GM12878 (cell line): Measurements from ENCODE around the gene GPR4. TPM values are rescaled to one million over a fixed set of nuclear protein-coding genes. Genes with fewer than 3 reads are reported as not detected.
A peak's percentile ranks its signal among the peaks of the same experiment; 100 is the strongest.

Experiments
- CBX3 ChIP-seq: fragments of 200-600 bp; sonication (generic); IDR thresholded peaks from 2 replicates; pipeline ENCODE4 v1.6.1; 2016; ENCODE audit warnings: low read depth, borderline replicate concordance
- CBX5 ChIP-seq: sonication (generic); IDR thresholded peaks from 2 replicates; pipeline ENCODE4 v1.6.1; 2016; ENCODE audit warnings: low read depth, moderate library complexity, mild to moderate bottlenecking, inconsistent platforms
- CEBPB ChIP-seq, 2 experiments: fragments of 150-350 bp in 1 of 2; IDR thresholded peaks; 2 replicates each; pipeline ENCODE4 v1.6.1; 2012 to 2014; ENCODE audit warnings: low read depth in 2 of 2, low read length in 2 of 2, borderline replicate concordance in 1 of 2, inconsistent platforms in 1 of 2
- DPF2 ChIP-seq: fragments of 450-650 bp; IDR thresholded peaks from 2 replicates; pipeline ENCODE4 v1.6.1; 2017; ENCODE audit warnings: mild to moderate bottlenecking
- E2F8 ChIP-seq: fragments of 450-650 bp; IDR thresholded peaks from 2 replicates; pipeline ENCODE4 v1.6.1; 2018; ENCODE audit warnings: mild to moderate bottlenecking, low read depth, moderate library complexity; ENCODE audit not compliant: partially characterized antibody
- EGR1 ChIP-seq, 2 experiments: IDR thresholded peaks; 1 replicate in 1 of 2; 2 replicates in 1 of 2; pipeline ENCODE4 v1.6.1; 2011 to 2012; ENCODE audit warnings: low read depth in 2 of 2, low read length in 2 of 2, borderline replicate concordance in 1 of 2, mild to moderate bottlenecking in 1 of 2, moderate library complexity in 1 of 2
- GABPA ChIP-seq: IDR thresholded peaks from 2 replicates; pipeline ENCODE4 v1.6.1; 2014; ENCODE audit warnings: antibody characterized with exemption, low read depth, mild to moderate bottlenecking, inconsistent platforms
- IRF4 ChIP-seq: IDR thresholded peaks from 2 replicates; pipeline ENCODE4 v1.6.1; 2011; ENCODE audit warnings: low read depth, low read length
- JUND ChIP-seq: IDR thresholded peaks from 2 replicates; pipeline ENCODE4 v1.6.1; 2012; ENCODE audit warnings: low read depth, mild to moderate bottlenecking, low read length, improper control_type of control experiment, moderate library complexity
- KAT2A ChIP-seq: conservative IDR thresholded peaks from 2 replicates; pipeline ENCODE4 v1.6.1; 2011; ENCODE audit warnings: low read depth, low read length; ENCODE audit not compliant: control insufficient read depth
- NR2F1 ChIP-seq: fragments of 450-650 bp; conservative IDR thresholded peaks from 2 replicates; pipeline ENCODE4 v1.6.1; 2017; ENCODE audit warnings: mild to moderate bottlenecking
- PRDM15 ChIP-seq: fragments of 450-650 bp; formaldehyde crosslinking; IDR thresholded peaks from 2 replicates; pipeline ENCODE4 v1.4.0; 2020; ENCODE audit warnings: mild to moderate bottlenecking, moderate library complexity
- RB1 ChIP-seq: fragments of 450-650 bp; formaldehyde crosslinking; IDR thresholded peaks from 2 replicates; pipeline ENCODE4 v1.6.1; 2017; ENCODE audit warnings: mild to moderate bottlenecking, borderline replicate concordance
- RELB ChIP-seq: fragments of 450-650 bp; IDR thresholded peaks from 2 replicates; pipeline ENCODE4 v1.6.1; 2017; ENCODE audit warnings: low read depth, mild to moderate bottlenecking, moderate library complexity
- RFX5 ChIP-seq: IDR thresholded peaks from 2 replicates; pipeline ENCODE4 v1.6.1; 2011; ENCODE audit warnings: low read depth, low read length, improper control_type of control experiment
- TAF1 ChIP-seq: IDR thresholded peaks from 2 replicates; pipeline ENCODE4 v1.6.1; 2011; ENCODE audit warnings: mild to moderate bottlenecking, low read depth, low read length, borderline replicate concordance
- YY1 ChIP-seq: IDR thresholded peaks from 2 replicates; pipeline ENCODE4 v1.6.1; 2011; ENCODE audit warnings: low read depth, mild to moderate bottlenecking, low read length
- ZNF217 ChIP-seq: fragments of 450-650 bp; IDR thresholded peaks from 2 replicates; pipeline ENCODE4 v1.6.1; 2017; ENCODE audit warnings: antibody characterized with exemption, mild to moderate bottlenecking
- ZNF384 ChIP-seq: IDR thresholded peaks from 2 replicates; pipeline ENCODE4 v1.6.1; 2012; ENCODE audit warnings: low read depth, mild to moderate bottlenecking, low read length, improper control_type of control experiment, borderline replicate concordance
- ZNF622 ChIP-seq: fragments of 450-650 bp; IDR thresholded peaks from 2 replicates; pipeline ENCODE4 v1.6.1; 2017; ENCODE audit warnings: mild to moderate bottlenecking, inconsistent platforms
- ZSCAN29 ChIP-seq: fragments of 450-650 bp; IDR thresholded peaks from 2 replicates; pipeline ENCODE4 v1.6.1; 2017; ENCODE audit warnings: mild to moderate bottlenecking, moderate library complexity
- polyA plus RNA-seq, 11 experiments: library from polyadenylated mRNA; depleted of rRNA in 4 of 11; unstranded in 6 of 11; stranded (reverse) in 5 of 11; fragments of >200 nt; fragmentation: Nextera tagmentation in 4 of 11; fragmentation: Illumina TruSeq in 1 of 11; extraction: Ambion mirVana in 4 of 11; extraction: Trizol in 1 of 11; gene quantifications; 1 replicate in 1 of 11; 2 replicates in 10 of 11; pipeline versions ENCODE4 v1.2.1 to v1.2.3, GENCODE V29; 2011 to 2016; ENCODE audit warnings: inconsistent platforms in 2 of 11, missing spikeins in 2 of 11, low read depth in 1 of 11
- total RNA-seq, 4 experiments: library from RNA; depleted of rRNA in 3 of 4; stranded (reverse); fragments of >200 nt in 3 of 4; fragmentation: Illumina TruSeq in 1 of 4; extraction: Trizol in 1 of 4; gene quantifications; 2 replicates each; pipeline versions ENCODE4 v1.2.1 to v1.2.3, GENCODE V29; 2013 to 2021

The GPR4 gene
- total and polyA plus RNA-seq, 10 of the 15 experiments (the other 5 are each of a cell fraction or from before 2014, with no cell fraction given): not detected

GRCh38 chr19:45584332-45585157, 17.5 kb downstream of the GPR4 start, which contains the start of gene OPA3 (continued):
- TF ChIP-seq PRDM15 (CRISPR knock-in tag): no peak
- no peak for TF ChIP-seq IRF4
- no peak for TF ChIP-seq CBX5
- no peak for TF ChIP-seq CEBPB (IDR thresholded peaks at IDR 0.05; ENCODE audit: borderline replicate concordance in 1 of 2, low read depth in 2 of 2, low read length in 2 of 2)
- TF ChIP-seq TAF1: peak; percentile 88
- TF ChIP-seq ZNF217: no peak
- TF ChIP-seq ZSCAN29: no peak
- TF ChIP-seq YY1: peak; percentile 93
- TF ChIP-seq E2F8: no peak
- TF ChIP-seq GABPA: peak; percentile 71
- no peak for TF ChIP-seq ZNF622
- TF ChIP-seq NR2F1: no peak
- TF ChIP-seq JUND: peak; percentile 50; the same call in 1 of the 2 replicates
- TF ChIP-seq CBX3: no peak
- no peak for TF ChIP-seq KAT2A
- 0 out of 2 replicates have a peak, but pooled peaks have one; percentile 66 for TF ChIP-seq RELB
- no peak for TF ChIP-seq ZNF384
- TF ChIP-seq RFX5: 0 out of 2 replicates have a peak, but pooled peaks have one; percentile 34
- peak; percentile 51 to 98; a peak in 2 of 3 replicates for TF ChIP-seq EGR1 (IDR thresholded peaks at IDR 0.05; ENCODE audit: borderline replicate concordance in 1 of 2, low read depth in 2 of 2, low read length in 2 of 2)
- peak; percentile 93 for TF ChIP-seq DPF2
- peak; percentile 42; the same call in 1 of the 2 replicates for TF ChIP-seq RB1
